Right atrium auricular region (tissue), 2 donors: ENCODE data around the gene GSS. TPM values are rescaled to one million over a fixed set of nuclear protein-coding genes. Genes with fewer than 3 reads are reported as not detected.

Experiments used
- DNase-seq: peaks from one replicate; pipeline ENCODE4 v3.0.0-alpha.2; 2019; ENCODE audit warnings: low spot score
- H3K27ac ChIP-seq, 2 donors: fragments of 200-600 bp; sonication (generic); 1 replicate in 1 of 2; 2 replicates in 1 of 2; pipeline ENCODE4 v1.5.1; 2016 to 2019
- H3K27me3 ChIP-seq, 2 donors: fragments of 200-600 bp; sonication (generic); one replicate each; pipeline versions ENCODE4 v1.5.1 to v1.6.0; 2017 to 2019
- H3K36me3 ChIP-seq: fragments of 200-600 bp; sonication (generic); one replicate; pipeline ENCODE4 v1.5.1; 2016
- H3K4me1 ChIP-seq, 2 donors: fragments of 200-600 bp; sonication (generic); one replicate each; pipeline versions ENCODE4 v1.5.1 to v1.6.0; 2017 to 2019
- H3K4me3 ChIP-seq, 2 donors: fragments of 200-600 bp; sonication (generic); 1 replicate in 1 of 2; 2 replicates in 1 of 2; pipeline ENCODE4 v1.5.1; 2017 to 2019; ENCODE audit warnings: mild to moderate bottlenecking in 1 of 2, moderate library complexity in 1 of 2
- H3K9me3 ChIP-seq, 2 donors: fragments of 200-600 bp; sonication (generic); one replicate each; pipeline ENCODE4 v1.5.1; 2019
- total RNA-seq, 2 donors: library from RNA; depleted of rRNA; stranded (reverse); fragments of >200 nt; gene quantifications; one replicate each; pipeline ENCODE4 v1.1.0, GENCODE V29; 2016
- TF ChIP-seq, protein P1 (sequence below), 2 donors: fragments of 200-600 bp; sonication (generic); IDR thresholded peaks; one replicate each; pipeline ENCODE4 v1.5.1; 2019; ENCODE audit warnings: antibody characterized with exemption in 2 of 2

Gene GSS
- total RNA-seq, 2 donors from 2014 or later = 23.0 to 38.3 TPM

DNA sequence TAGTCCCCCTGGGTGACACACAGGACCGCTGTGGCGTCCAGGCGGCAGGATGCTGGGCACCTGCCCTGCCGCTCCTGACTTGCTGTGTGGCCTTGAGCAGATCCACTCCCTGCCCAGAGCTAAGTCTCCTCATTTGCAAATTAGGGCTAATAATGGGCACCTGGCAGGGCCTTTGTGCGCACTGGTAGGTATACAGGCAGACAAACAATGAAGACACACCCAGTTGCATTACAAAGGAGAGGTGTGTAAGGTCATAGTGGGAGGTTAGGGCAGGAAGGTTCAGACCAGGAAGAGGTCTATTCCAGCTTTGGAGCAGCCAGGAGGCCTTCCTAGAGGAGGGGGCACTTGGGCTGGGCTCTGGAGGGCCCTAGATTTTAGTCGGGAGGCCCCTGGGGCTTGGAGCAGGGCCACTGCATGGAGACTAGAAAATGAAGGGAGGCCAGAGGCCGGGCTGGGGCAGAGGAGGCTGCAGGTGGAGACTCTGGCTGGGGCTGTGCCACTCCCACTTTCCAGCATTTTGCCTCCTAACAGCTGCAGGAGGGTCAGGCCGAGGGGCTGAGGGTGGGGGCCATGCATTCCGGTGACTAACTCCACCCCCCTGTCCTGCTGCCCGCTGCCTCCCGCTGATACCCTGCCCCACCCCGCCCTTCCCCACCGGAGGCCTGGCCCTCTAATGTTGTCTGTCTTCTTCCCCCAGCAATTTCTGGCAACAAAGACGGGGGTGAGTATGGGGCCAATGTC, 28.6 kb upstream of the GSS start:
- Histone ChIP-seq H3K36me3 (peaks cover 23% of the 10 kb centered on the region), H3K4me3 (no peak overlapping the region), H3K27ac (peak overlapping the region; percentile 85 to 98), H3K9me3 (no peaks in the 10 kb centered on the region), H3K4me1 (peaks cover 0 to 61% of the 10 kb centered on the region in 2 donors), H3K27me3 (no peaks in the 10 kb centered on the region)
- DNase-seq = no peak
- TF ChIP-seq, protein P1, sequence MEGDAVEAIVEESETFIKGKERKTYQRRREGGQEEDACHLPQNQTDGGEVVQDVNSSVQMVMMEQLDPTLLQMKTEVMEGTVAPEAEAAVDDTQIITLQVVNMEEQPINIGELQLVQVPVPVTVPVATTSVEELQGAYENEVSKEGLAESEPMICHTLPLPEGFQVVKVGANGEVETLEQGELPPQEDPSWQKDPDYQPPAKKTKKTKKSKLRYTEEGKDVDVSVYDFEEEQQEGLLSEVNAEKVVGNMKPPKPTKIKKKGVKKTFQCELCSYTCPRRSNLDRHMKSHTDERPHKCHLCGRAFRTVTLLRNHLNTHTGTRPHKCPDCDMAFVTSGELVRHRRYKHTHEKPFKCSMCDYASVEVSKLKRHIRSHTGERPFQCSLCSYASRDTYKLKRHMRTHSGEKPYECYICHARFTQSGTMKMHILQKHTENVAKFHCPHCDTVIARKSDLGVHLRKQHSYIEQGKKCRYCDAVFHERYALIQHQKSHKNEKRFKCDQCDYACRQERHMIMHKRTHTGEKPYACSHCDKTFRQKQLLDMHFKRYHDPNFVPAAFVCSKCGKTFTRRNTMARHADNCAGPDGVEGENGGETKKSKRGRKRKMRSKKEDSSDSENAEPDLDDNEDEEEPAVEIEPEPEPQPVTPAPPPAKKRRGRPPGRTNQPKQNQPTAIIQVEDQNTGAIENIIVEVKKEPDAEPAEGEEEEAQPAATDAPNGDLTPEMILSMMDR (IDR thresholded peaks at IDR 0.05) = no peak

DNA sequence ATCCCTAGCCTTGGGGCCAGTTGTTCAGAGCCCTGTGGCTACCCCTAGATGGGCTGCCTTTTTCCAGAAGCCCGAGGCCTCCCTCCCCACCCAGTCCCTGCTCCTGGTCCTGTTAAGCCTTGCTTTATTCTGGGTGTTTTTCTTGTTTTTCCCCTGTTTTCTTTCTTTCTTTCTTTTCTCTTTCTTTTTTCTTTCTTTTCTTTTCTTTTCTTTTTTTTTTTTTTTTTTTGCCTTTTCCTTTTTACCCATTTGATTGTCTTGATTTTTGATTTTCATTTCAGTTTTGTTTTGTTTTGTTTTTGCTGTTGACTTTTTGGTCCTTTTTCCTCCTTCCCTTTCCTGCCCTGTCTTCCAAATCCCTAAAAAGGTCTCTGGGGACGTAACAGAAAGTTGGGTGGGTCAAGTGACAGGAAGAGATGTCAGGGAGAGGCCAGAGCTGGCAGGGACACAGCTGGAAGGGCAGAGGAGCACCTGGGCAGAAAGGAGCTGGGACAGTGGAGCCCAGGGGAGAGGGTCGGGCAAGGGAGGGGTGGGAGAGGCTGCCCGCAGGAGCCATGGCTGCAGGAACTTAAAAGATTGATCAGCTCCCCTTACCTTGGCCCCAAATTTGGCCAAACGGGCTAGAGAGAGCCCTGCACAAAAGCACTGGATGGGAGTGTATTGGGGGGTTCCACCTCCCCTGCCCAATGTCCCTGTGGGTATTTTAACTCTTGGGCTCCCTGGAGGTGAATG, 27.6 kb upstream of the GSS start:
- TF ChIP-seq, protein P1 (IDR thresholded peaks at IDR 0.05) = no peak
- Histone ChIP-seq H3K4me3 (no peak overlapping the region), H3K36me3 (peaks cover 18% of the 10 kb centered on the region), H3K27ac (peak overlapping the region; percentile 85 to 98), H3K4me1 (peaks cover 0 to 59% of the 10 kb centered on the region in 2 donors), H3K9me3 (no peaks in the 10 kb centered on the region), H3K27me3 (no peaks in the 10 kb centered on the region)
- DNase-seq = no peak

DNA sequence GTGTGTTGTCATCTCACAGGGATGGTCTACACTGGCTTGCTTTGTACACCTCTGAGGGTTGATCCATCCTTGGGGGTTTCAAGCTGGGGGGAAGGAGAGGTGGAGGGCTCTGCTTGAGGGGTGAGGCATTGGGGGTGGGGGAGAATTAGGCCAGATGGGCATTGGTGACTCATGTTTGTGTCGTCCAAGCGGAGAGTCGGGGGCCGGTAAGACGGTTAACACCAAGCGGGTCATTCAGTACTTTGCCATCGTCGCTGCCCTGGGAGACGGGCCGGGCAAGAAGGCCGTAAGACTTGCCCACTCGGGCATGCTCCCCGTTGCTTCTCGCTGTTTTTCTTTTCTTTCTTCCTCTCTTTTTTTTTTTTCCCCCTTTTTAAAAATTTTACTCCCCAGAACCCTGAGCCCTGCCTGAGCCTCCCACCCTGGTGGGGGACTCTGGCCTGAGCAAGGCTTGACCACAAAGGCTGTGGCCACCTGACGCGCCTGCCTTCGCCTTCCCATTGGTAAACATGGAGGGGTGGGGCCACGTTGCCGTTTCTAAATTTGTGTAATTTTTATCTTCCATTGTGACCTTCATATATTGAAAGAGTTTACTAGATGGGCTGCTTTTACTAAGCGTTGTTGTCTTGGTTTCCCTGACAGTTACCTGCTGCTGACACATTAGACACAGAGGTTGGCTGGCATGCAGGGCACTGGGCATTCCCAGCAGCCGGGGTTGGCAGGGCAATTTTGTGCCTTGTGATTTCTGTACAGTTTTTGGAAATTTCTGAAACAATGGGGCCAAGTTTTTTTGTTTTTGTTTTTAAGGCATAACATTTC, 26.9 kb upstream of the GSS start:
- Histone ChIP-seq H3K27ac (peak overlapping the region; percentile 85 to 98), H3K4me3 (no peak overlapping the region), H3K4me1 (peaks cover 0 to 52% of the 10 kb centered on the region in 2 donors), H3K9me3 (no peaks in the 10 kb centered on the region), H3K36me3 (peaks cover 18% of the 10 kb centered on the region), H3K27me3 (no peaks in the 10 kb centered on the region)
- DNase-seq = no peak
- TF ChIP-seq, protein P1 (IDR thresholded peaks at IDR 0.05) = no peak

DNA sequence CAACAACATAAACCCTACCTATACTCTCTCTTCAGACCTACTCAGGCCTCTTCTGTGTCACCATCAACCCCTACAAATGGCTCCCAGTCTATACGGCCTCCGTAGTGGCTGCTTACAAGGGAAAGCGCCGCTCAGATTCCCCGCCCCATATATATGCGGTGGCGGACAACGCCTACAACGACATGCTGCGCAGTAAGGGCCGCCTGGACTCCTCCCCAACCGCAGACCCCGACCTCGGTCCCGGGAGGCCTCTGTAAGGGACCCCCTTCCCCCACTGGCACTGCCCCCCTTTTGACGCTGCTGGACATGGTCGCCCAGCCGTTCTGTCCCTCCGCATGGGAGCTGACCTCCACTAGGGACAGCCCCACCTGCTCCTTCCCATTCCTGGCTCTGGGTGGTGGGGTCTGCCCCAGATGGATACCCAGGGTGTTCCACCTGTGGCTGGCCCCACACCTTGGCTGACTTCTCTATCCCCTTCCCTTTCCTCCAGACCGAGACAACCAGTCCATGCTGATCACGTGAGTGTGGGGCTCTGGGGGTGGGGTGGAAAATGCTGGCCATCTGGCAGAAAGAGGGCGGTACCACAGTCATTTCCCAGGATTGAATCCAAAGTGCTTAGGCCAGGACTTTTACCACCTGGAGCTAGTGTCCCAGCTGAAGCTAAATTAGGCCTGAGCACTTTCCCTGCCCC, 25.1 kb upstream of the GSS start:
- H3K4me3 ChIP-seq = peak overlapping the region in 1 of 2 donors; percentile 46
- H3K9me3 ChIP-seq = no peaks in the 10 kb centered on the region
- H3K36me3 ChIP-seq = peaks cover 7% of the 10 kb centered on the region
- H3K27ac ChIP-seq = peak overlapping the region; percentile 85 to 98
- DNase-seq = no peak
- TF ChIP-seq, protein P1 (IDR thresholded peaks at IDR 0.05) = no peak
- no peaks in the 10 kb centered on the region for H3K27me3 ChIP-seq
- peaks cover 0 to 35% of the 10 kb centered on the region in 2 donors for H3K4me1 ChIP-seq
